ENCODE measurements around the gene LYVE1.

Gene LYVE1

DNA sequence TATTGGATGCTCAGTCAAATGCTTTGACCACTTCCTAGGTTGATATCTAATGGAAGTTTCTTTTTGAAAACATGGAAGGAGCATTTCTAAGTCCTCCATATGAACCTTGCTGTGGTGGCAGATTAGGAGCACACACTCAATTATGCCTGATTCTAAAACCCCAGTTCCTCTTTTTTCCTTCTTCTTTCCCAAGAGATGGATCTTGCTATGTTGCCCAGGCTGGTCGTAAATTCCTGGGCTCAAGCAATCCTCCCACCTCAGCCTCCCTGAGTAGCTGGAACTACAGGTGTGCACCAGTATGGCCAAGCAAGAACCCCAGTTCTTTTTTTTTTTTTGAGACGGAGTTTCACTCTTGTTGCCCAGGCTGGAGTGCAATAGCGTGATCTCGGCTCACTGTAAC, 3.0 kb downstream of the LYVE1 start:
- TF ChIP-seq, protein P1, sequence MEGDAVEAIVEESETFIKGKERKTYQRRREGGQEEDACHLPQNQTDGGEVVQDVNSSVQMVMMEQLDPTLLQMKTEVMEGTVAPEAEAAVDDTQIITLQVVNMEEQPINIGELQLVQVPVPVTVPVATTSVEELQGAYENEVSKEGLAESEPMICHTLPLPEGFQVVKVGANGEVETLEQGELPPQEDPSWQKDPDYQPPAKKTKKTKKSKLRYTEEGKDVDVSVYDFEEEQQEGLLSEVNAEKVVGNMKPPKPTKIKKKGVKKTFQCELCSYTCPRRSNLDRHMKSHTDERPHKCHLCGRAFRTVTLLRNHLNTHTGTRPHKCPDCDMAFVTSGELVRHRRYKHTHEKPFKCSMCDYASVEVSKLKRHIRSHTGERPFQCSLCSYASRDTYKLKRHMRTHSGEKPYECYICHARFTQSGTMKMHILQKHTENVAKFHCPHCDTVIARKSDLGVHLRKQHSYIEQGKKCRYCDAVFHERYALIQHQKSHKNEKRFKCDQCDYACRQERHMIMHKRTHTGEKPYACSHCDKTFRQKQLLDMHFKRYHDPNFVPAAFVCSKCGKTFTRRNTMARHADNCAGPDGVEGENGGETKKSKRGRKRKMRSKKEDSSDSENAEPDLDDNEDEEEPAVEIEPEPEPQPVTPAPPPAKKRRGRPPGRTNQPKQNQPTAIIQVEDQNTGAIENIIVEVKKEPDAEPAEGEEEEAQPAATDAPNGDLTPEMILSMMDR (IDR thresholded peaks at IDR 0.05; ENCODE audit: low read depth, low read length, missing control alignments), result no peak
- no peak overlapping the region for H3K4me3 ChIP-seq (ENCODE audit: low read depth, low read length)
- no peak for DNase-seq (ENCODE audit: low read depth)
- in situ Hi-C loops (cut with HindIII; ENCODE audit: low sequenced_read_pairs), result no loop called here

DNA sequence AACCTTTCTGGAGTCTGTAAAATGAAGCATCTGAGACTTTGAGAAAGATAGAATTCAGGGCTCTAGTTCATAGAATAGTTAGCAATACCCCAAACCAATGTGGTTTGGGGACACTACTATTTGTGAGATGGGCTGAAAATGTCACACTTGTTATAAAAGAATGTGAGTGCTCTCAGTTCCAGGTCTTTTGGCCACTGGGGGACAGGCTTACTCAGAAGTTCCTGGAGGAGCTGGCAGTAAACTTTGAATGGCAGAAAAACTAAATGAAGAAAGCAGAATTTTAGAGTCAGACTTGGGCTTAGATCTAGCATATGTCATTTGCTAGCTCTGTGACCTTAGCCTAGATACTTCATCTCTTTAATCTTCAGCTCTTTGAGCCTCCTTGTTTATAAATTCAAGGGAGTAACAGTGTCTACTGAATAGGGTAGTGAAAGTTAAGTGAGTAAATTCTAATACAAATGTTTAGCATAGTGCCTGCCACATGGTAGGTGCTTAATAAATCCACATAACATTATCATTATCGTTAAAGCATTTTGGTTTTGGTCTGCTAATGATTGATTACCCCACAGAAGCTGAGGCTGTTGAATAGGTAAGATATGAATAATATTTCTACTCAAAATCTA, 3.7 kb downstream of the LYVE1 start:
- DNase-seq (ENCODE audit: low read depth), result no peak
- in situ Hi-C loops (cut with HindIII; ENCODE audit: low sequenced_read_pairs), result no loop called here
- H3K4me3 ChIP-seq (ENCODE audit: low read depth, low read length), result no peak overlapping the region
- TF ChIP-seq, protein P1 (IDR thresholded peaks at IDR 0.05; ENCODE audit: low read depth, low read length, missing control alignments), result peak; percentile 52

DNA sequence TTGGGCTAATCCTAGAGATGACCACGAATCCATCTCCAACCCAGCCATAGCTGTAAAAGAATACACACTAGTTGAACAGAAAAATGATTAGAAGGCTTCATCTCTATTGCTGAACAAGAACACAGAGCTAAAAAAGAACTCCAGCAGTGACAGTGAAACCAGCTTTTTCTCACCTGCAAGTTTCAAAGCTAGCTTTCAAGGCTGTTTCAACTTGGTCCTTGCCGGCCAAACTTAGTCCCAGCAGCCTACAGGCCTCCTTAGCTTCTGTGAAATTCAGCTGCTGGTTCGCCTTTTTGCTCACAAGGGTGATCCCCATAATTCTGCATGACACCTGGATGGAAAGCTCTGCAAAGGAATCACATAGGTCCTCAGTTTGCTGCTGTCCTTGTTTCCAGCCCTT, 4.4 kb downstream of the LYVE1 start:
- DNase-seq (ENCODE audit: low read depth), result no peak
- no peak overlapping the region for H3K4me3 ChIP-seq (ENCODE audit: low read depth, low read length)
- TF ChIP-seq, protein P1 (IDR thresholded peaks at IDR 0.05; ENCODE audit: low read depth, low read length, missing control alignments), result no peak
- in situ Hi-C loops (cut with HindIII; ENCODE audit: low sequenced_read_pairs), result no loop called here

DNA sequence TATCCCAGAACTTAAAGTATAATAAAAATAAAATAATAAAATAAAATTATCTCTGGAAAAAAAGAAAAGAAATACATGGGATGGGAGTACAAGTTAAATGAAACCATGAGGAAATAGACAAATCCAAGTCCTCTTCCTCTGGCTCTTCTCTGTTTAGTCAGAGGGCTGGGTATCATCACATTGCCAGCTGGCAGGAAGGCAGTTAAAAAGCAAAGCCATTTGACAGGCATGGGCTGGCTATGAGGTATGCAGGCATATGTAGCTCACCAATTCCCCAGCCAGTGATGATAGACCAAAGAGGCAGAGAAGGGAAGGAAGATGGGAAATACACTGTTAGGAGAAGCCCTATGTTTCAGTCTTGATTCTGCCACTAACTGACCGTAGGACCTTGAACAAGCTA, 6.5 kb downstream of the LYVE1 start:
- no peak overlapping the region for H3K4me3 ChIP-seq (ENCODE audit: low read depth, low read length)
- TF ChIP-seq, protein P1 (IDR thresholded peaks at IDR 0.05; ENCODE audit: low read depth, low read length, missing control alignments), result no peak
- no peak for DNase-seq (ENCODE audit: low read depth)
- in situ Hi-C loops (cut with HindIII; ENCODE audit: low sequenced_read_pairs), result no loop called here

DNA sequence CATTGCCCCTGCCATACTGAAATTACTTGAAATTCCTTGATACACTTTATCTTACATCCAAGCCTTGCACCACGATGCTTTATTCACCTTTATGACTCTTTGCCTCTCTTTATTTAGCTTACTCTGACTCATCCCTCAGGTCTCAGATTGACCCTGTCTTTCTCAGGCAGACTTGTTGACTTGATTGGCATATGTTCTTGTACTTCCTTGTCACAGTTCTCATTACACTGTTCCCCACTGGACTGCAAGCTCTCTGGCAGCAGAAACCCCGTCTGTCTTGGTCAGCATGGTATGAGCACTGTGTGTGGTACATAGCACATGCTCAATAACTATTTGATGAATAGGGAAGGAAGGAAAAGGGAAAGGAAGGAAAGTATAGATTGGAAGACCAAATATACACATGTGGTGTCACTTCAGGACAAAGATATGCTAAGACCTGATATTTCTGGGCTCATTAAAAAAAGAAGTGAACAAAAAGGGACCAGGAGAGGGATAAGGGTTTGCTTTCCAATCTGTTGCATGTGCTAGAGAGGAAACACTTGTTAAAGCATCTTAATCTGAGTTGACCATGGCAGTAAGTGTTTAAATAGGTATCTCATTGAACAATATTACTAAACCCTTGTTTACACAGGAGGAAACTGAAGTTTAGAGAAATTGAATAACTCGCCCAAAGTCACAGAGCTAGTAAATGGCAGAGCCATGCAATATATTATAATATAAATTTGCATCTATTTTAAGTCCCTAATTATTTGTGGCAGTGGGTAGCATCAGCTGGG, 7.2 kb downstream of the LYVE1 start:
- H3K4me3 ChIP-seq (ENCODE audit: low read depth, low read length), result no peak overlapping the region
- in situ Hi-C loops (cut with HindIII; ENCODE audit: low sequenced_read_pairs), result no loop called here
- DNase-seq (ENCODE audit: low read depth), result no peak
- TF ChIP-seq, protein P1 (IDR thresholded peaks at IDR 0.05; ENCODE audit: low read depth, low read length, missing control alignments), result no peak

DNA sequence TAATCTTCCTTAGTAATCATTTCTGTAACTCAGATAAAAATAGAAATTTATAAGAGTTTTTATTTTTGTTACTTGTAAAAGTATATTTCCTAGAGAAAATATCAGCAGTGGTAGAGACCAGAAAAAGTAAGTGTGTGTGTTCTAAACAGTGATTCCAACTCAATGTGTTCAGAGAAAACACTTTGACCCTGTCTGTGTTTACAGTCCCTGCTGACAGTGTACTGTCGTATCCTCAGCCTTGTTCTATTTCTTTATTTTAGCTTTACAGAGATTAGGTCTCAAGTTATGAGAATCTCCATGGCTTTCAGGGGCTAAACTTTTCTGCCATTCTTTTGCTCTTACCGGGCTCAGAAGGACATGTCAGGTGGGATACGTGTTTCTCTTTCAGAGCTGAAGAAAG, 10.2 kb downstream of the LYVE1 start:
- TF ChIP-seq, protein P1 (IDR thresholded peaks at IDR 0.05; ENCODE audit: low read depth, low read length, missing control alignments), result no peak
- DNase-seq (ENCODE audit: low read depth), result no peak
- no peak overlapping the region for H3K4me3 ChIP-seq (ENCODE audit: low read depth, low read length)
- in situ Hi-C loops (cut with HindIII; ENCODE audit: low sequenced_read_pairs), result no loop called here
